Right atrium auricular region (tissue), 2 donors: ENCODE measurements around the gene DNAJC21. TPM values are rescaled to one million over a fixed set of nuclear protein-coding genes. Genes with fewer than 3 reads are reported as not detected.
A peak's percentile ranks its signal among the peaks of the same experiment; 100 is the strongest.

Experiments
- DNase-seq: peaks from one replicate; pipeline ENCODE4 v3.0.0-alpha.2; 2019; ENCODE audit warnings: low spot score
- H3K27ac ChIP-seq, 2 donors: fragments of 200-600 bp; sonication (generic); 1 replicate in 1 of 2; 2 replicates in 1 of 2; pipeline ENCODE4 v1.5.1; 2016 to 2019
- H3K27me3 ChIP-seq, 2 donors: fragments of 200-600 bp; sonication (generic); one replicate each; pipeline versions ENCODE4 v1.5.1 to v1.6.0; 2017 to 2019
- H3K36me3 ChIP-seq: fragments of 200-600 bp; sonication (generic); one replicate; pipeline ENCODE4 v1.5.1; 2016
- H3K4me1 ChIP-seq, 2 donors: fragments of 200-600 bp; sonication (generic); one replicate each; pipeline versions ENCODE4 v1.5.1 to v1.6.0; 2017 to 2019
- H3K4me3 ChIP-seq, 2 donors: fragments of 200-600 bp; sonication (generic); 1 replicate in 1 of 2; 2 replicates in 1 of 2; pipeline ENCODE4 v1.5.1; 2017 to 2019; ENCODE audit warnings: mild to moderate bottlenecking in 1 of 2, moderate library complexity in 1 of 2
- H3K9me3 ChIP-seq, 2 donors: fragments of 200-600 bp; sonication (generic); one replicate each; pipeline ENCODE4 v1.5.1; 2019
- CTCF ChIP-seq, 2 donors: fragments of 200-600 bp; sonication (generic); IDR thresholded peaks; one replicate each; pipeline ENCODE4 v1.5.1; 2019; ENCODE audit warnings: antibody characterized with exemption in 2 of 2
- total RNA-seq, 2 donors: library from RNA; depleted of rRNA; stranded (reverse); fragments of >200 nt; gene quantifications; one replicate each; pipeline ENCODE4 v1.1.0, GENCODE V29; 2016

DNAJC21 gene
- total RNA-seq, 2 donors from 2014 or later: 39.1 to 50.8 TPM

- no peak overlapping the region for H3K27ac ChIP-seq
- H3K36me3 ChIP-seq: peaks cover 3% of the 10 kb centered on the region
- no peak for TF ChIP-seq CTCF (IDR thresholded peaks at IDR 0.05)
- no peak for DNase-seq
- H3K4me1 ChIP-seq: no peaks in the 10 kb centered on the region
- H3K9me3 ChIP-seq: no peaks in the 10 kb centered on the region
- no peaks in the 10 kb centered on the region for H3K27me3 ChIP-seq
- no peak overlapping the region for H3K4me3 ChIP-seq
Measured at GRCh38 chr5:34899066-34899465, 30.3 kb upstream of the DNAJC21 start.

GRCh38 chr5:34900652-34901051 lies 28.7 kb upstream of the DNAJC21 start:
- no peak overlapping the region for H3K4me3 ChIP-seq
- H3K27ac ChIP-seq: no peak overlapping the region
- no peak for DNase-seq
- H3K27me3 ChIP-seq: no peaks in the 10 kb centered on the region
- H3K36me3 ChIP-seq: peaks cover 3% of the 10 kb centered on the region
- no peaks in the 10 kb centered on the region for H3K9me3 ChIP-seq
- TF ChIP-seq CTCF (IDR thresholded peaks at IDR 0.05): no peak
- H3K4me1 ChIP-seq: no peaks in the 10 kb centered on the region

GRCh38 chr5:34903260-34903659 lies 26.1 kb upstream of the DNAJC21 start:
- H3K9me3 ChIP-seq: no peaks in the 10 kb centered on the region
- H3K36me3 ChIP-seq: peaks cover 5% of the 10 kb centered on the region
- H3K27me3 ChIP-seq: no peaks in the 10 kb centered on the region
- H3K27ac ChIP-seq: no peak overlapping the region
- H3K4me3 ChIP-seq: no peak overlapping the region
- TF ChIP-seq CTCF (IDR thresholded peaks at IDR 0.05): no peak
- DNase-seq: no peak
- no peaks in the 10 kb centered on the region for H3K4me1 ChIP-seq

GRCh38 chr5:34905564-34905963 lies 23.8 kb upstream of the DNAJC21 start:
- Histone ChIP-seq H3K36me3 (peaks cover 13% of the 10 kb centered on the region), H3K9me3 (no peaks in the 10 kb centered on the region), H3K27ac (no peak overlapping the region), H3K27me3 (no peaks in the 10 kb centered on the region), H3K4me3 (no peak overlapping the region), H3K4me1 (no peaks in the 10 kb centered on the region)
- no peak for DNase-seq
- TF ChIP-seq CTCF (IDR thresholded peaks at IDR 0.05): peak; percentile 20 to 41

- Histone ChIP-seq H3K4me1 (peaks cover 0 to 31% of the 10 kb centered on the region in 2 donors), H3K36me3 (peaks cover 25% of the 10 kb centered on the region), H3K9me3 (no peaks in the 10 kb centered on the region), H3K27ac (no peak overlapping the region), H3K4me3 (no peak overlapping the region), H3K27me3 (no peaks in the 10 kb centered on the region)
- no peak for DNase-seq
- TF ChIP-seq CTCF (IDR thresholded peaks at IDR 0.05): no peak
Measured at GRCh38 chr5:34913072-34913471, 16.3 kb upstream of the DNAJC21 start.

GRCh38 chr5:34914671-34915138 lies 14.7 kb upstream of the DNAJC21 start:
- H3K27ac ChIP-seq: peak overlapping the region; percentile 81 to 88
- no peak for TF ChIP-seq CTCF (IDR thresholded peaks at IDR 0.05)
- no peaks in the 10 kb centered on the region for H3K9me3 ChIP-seq
- no peaks in the 10 kb centered on the region for H3K27me3 ChIP-seq
- DNase-seq: no peak
- H3K4me3 ChIP-seq: peak overlapping the region; percentile 90 to 95
- H3K4me1 ChIP-seq: peaks cover 0 to 31% of the 10 kb centered on the region in 2 donors
- H3K36me3 ChIP-seq: peaks cover 29% of the 10 kb centered on the region
